Measurements from ENCODE around the gene CDC7.

Gene CDC7

DNA sequence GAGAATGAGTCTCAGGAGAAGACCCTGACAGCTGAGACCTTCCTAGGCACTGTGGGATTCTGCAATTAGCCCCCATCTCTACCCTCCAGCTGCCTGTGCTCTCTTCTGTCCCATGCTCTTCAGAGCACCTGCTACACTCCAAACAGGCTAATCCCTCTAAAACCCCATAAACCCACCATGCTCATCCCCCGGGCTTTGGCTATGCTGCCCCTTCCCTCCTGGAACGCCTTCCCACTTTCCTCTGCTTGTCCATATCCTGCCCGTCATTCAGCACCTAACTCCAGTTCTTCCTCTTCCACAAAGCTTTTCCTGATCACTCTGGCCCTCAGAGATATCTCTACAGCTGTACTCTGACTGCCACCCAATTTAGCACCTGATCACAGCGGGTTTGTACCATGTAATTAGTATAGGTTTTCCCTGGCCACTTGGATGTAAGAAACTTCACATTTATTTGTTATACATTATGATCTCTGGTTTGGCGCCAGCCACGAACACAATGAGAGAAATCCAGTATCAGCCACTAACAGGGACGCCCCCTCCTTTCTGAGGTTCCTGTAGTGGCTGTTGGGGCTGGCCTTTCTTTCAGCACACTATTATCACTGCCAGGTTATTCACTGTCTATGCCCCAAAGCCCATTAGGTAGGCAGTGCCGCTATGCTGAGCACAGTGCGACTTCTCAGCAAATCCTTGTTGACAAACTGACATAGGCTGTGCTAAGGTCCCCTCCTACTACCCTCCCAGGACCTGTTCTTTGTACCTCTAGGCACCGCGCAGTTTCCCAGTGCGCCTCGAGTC is 45.1 kb downstream of the CDC7 start:
- H3K9ac ChIP-seq (ENCODE audit: low read length) = no peak overlapping the region
- H3K36me3 ChIP-seq (ENCODE audit: low read length) = no peaks in the 10 kb centered on the region
- no peaks in the 10 kb centered on the region for H4K20me1 ChIP-seq (ENCODE audit: low read depth, low read length)
- no peak overlapping the region for H3K27ac ChIP-seq (ENCODE audit: low read depth, low read length)
- H3K4me3 ChIP-seq (ENCODE audit: insufficient read depth, low read length, poor library complexity, severe bottlenecking) = no peak overlapping the region
- H3F3A ChIP-seq (ENCODE audit: insufficient read depth) = no peaks in the 10 kb centered on the region
- no peak overlapping the region for H2AFZ ChIP-seq (ENCODE audit: low read depth, low read length, severe bottlenecking)
- H3K9me3 ChIP-seq (ENCODE audit: insufficient read depth, low read length) = no peaks in the 10 kb centered on the region
- TF ChIP-seq EZH2phosphoT487 (conservative IDR thresholded peaks at IDR 0.05; ENCODE audit: low read length) = no peak
- TF ChIP-seq, protein P1, sequence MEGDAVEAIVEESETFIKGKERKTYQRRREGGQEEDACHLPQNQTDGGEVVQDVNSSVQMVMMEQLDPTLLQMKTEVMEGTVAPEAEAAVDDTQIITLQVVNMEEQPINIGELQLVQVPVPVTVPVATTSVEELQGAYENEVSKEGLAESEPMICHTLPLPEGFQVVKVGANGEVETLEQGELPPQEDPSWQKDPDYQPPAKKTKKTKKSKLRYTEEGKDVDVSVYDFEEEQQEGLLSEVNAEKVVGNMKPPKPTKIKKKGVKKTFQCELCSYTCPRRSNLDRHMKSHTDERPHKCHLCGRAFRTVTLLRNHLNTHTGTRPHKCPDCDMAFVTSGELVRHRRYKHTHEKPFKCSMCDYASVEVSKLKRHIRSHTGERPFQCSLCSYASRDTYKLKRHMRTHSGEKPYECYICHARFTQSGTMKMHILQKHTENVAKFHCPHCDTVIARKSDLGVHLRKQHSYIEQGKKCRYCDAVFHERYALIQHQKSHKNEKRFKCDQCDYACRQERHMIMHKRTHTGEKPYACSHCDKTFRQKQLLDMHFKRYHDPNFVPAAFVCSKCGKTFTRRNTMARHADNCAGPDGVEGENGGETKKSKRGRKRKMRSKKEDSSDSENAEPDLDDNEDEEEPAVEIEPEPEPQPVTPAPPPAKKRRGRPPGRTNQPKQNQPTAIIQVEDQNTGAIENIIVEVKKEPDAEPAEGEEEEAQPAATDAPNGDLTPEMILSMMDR (IDR thresholded peaks at IDR 0.05; ENCODE audit: insufficient read depth, low read length, poor library complexity, severe bottlenecking) = no peak
- no peaks in the 10 kb centered on the region for H3K9me2 ChIP-seq (replicated peaks; ENCODE audit: insufficient read depth, low read length)
- H3K79me2 ChIP-seq (ENCODE audit: insufficient read depth, low read length) = no peaks in the 10 kb centered on the region
- H3K4me2 ChIP-seq (ENCODE audit: low read depth, low read length, poor library complexity, severe bottlenecking) = no peak overlapping the region
- no peaks in the 10 kb centered on the region for H3K27me3 ChIP-seq (ENCODE audit: low read length)

DNA sequence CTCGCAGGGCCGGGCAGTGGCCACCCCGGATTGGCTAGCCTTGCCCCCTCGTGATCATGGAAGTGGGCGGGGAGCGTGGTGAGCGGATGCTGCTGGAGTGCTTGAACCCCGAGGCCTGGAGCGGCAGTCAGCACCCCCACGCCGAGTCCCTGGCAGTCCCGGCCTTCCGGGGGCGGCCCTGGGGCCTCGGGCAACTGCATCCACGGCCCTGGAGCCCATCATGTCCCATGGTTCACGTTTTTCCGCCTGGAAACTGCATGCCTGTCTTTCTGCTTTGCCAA is 45.6 kb downstream of the CDC7 start:
- H2AFZ ChIP-seq (ENCODE audit: low read depth, low read length, severe bottlenecking) = no peak overlapping the region
- no peaks in the 10 kb centered on the region for H3F3A ChIP-seq (ENCODE audit: insufficient read depth)
- H4K20me1 ChIP-seq (ENCODE audit: low read depth, low read length) = no peaks in the 10 kb centered on the region
- H3K36me3 ChIP-seq (ENCODE audit: low read length) = no peaks in the 10 kb centered on the region
- TF ChIP-seq, protein P1 (IDR thresholded peaks at IDR 0.05; ENCODE audit: insufficient read depth, low read length, poor library complexity, severe bottlenecking) = no peak
- no peak for TF ChIP-seq EZH2phosphoT487 (conservative IDR thresholded peaks at IDR 0.05; ENCODE audit: low read length)
- no peak overlapping the region for H3K4me3 ChIP-seq (ENCODE audit: insufficient read depth, low read length, poor library complexity, severe bottlenecking)
- no peak overlapping the region for H3K27ac ChIP-seq (ENCODE audit: low read depth, low read length)
- H3K9me2 ChIP-seq (replicated peaks; ENCODE audit: insufficient read depth, low read length) = no peaks in the 10 kb centered on the region
- H3K79me2 ChIP-seq (ENCODE audit: insufficient read depth, low read length) = no peaks in the 10 kb centered on the region
- no peak overlapping the region for H3K4me2 ChIP-seq (ENCODE audit: low read depth, low read length, poor library complexity, severe bottlenecking)
- no peaks in the 10 kb centered on the region for H3K9me3 ChIP-seq (ENCODE audit: insufficient read depth, low read length)
- no peak overlapping the region for H3K9ac ChIP-seq (ENCODE audit: low read length)
- H3K27me3 ChIP-seq (ENCODE audit: low read length) = no peaks in the 10 kb centered on the region

DNA sequence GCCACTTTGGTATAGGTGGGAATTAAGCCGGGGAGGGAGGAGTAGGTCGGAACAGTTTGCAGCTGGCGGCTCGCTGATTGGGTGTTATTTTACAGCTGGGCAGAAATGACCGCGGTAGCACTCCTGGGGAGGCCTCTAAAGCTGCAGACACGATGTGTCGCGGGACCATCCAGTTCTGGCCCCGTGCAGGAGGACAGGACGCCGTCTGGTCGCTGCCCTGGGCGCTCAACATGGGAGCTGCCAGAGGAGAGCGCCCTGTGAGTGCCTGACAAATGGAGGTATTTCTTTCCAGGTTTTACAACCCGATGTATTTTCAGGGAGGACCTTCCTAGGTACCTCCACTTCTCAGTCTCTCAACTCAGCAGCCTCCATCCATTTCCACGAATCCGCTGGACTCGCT is 46.2 kb downstream of the CDC7 start:
- TF ChIP-seq, protein P1 (IDR thresholded peaks at IDR 0.05; ENCODE audit: insufficient read depth, low read length, poor library complexity, severe bottlenecking) = no peak
- TF ChIP-seq EZH2phosphoT487 (conservative IDR thresholded peaks at IDR 0.05; ENCODE audit: low read length) = no peak
- no peaks in the 10 kb centered on the region for H4K20me1 ChIP-seq (ENCODE audit: low read depth, low read length)
- no peaks in the 10 kb centered on the region for H3K36me3 ChIP-seq (ENCODE audit: low read length)
- H3K9me2 ChIP-seq (replicated peaks; ENCODE audit: insufficient read depth, low read length) = no peaks in the 10 kb centered on the region
- no peaks in the 10 kb centered on the region for H3F3A ChIP-seq (ENCODE audit: insufficient read depth)
- no peak overlapping the region for H3K4me3 ChIP-seq (ENCODE audit: insufficient read depth, low read length, poor library complexity, severe bottlenecking)
- no peak overlapping the region for H2AFZ ChIP-seq (ENCODE audit: low read depth, low read length, severe bottlenecking)
- no peak overlapping the region for H3K27ac ChIP-seq (ENCODE audit: low read depth, low read length)
- H3K27me3 ChIP-seq (ENCODE audit: low read length) = no peaks in the 10 kb centered on the region
- H3K4me2 ChIP-seq (ENCODE audit: low read depth, low read length, poor library complexity, severe bottlenecking) = no peak overlapping the region
- no peak overlapping the region for H3K9ac ChIP-seq (ENCODE audit: low read length)
- no peaks in the 10 kb centered on the region for H3K79me2 ChIP-seq (ENCODE audit: insufficient read depth, low read length)
- H3K9me3 ChIP-seq (ENCODE audit: insufficient read depth, low read length) = no peaks in the 10 kb centered on the region

All from SU-DHL-6 (cell line).